SW 1271 (cell line): Measurements from ENCODE around the gene CROCC2.

ENCODE experiments used
- DNase-seq, 2 experiments: peaks; one replicate each; lab custom pipeline; 2025; lab: John Stamatoyannopoulos, UW

The CROCC2 gene

GRCh38 chr2:240921311-240921994 is 15.3 kb downstream of the CROCC2 start:
- DNase-seq = peak; percentile 59 to 73

GRCh38 chr2:240921995-240922244 is 15.8 kb downstream of the CROCC2 start:
- DNase-seq = no peak

- DNase-seq = no peak
Observed at GRCh38 chr2:240922245-240922981, 16.3 kb downstream of the CROCC2 start.

- DNase-seq = no peak
Observed at GRCh38 chr2:240922982-240923537, 16.9 kb downstream of the CROCC2 start.

GRCh38 chr2:240925191-240925567 is 19.0 kb downstream of the CROCC2 start:
- DNase-seq = no peak

GRCh38 chr2:240925568-240926515 is 19.7 kb downstream of the CROCC2 start:
- no peak for DNase-seq

GRCh38 chr2:240926516-240927389 is 20.6 kb downstream of the CROCC2 start:
- no peak for DNase-seq

- DNase-seq = no peak
Observed at GRCh38 chr2:240927390-240927781, 21.2 kb downstream of the CROCC2 start.

GRCh38 chr2:240928476-240929363 is 22.6 kb downstream of the CROCC2 start:
- no peak for DNase-seq

GRCh38 chr2:240929364-240930095 is 23.4 kb downstream of the CROCC2 start:
- no peak for DNase-seq

- DNase-seq = no peak
Observed at GRCh38 chr2:240930096-240930630, 24.0 kb downstream of the CROCC2 start.

GRCh38 chr2:240930631-240931318 is 24.6 kb downstream of the CROCC2 start:
- no peak for DNase-seq

- DNase-seq = no peak
Observed at GRCh38 chr2:240931319-240931949, 25.3 kb downstream of the CROCC2 start.

GRCh38 chr2:240932001-240932723 is 26.0 kb downstream of the CROCC2 start:
- no peak for DNase-seq

GRCh38 chr2:240932724-240933047 is 26.6 kb downstream of the CROCC2 start:
- DNase-seq = no peak

- no peak for DNase-seq
Observed at GRCh38 chr2:240933048-240933965, 27.2 kb downstream of the CROCC2 start.
